ENCODE measurements around the gene CTSE.
A peak's percentile ranks its signal among the peaks of the same experiment; 100 is the strongest.

Gene CTSE

GRCh38 chr1:206067486-206068227 lies 44.0 kb upstream of the CTSE start:
- no peak for TF ChIP-seq FOXM1 (IDR thresholded peaks at IDR 0.05; ENCODE audit: borderline replicate concordance, low read depth)
- TF ChIP-seq, protein P1, sequence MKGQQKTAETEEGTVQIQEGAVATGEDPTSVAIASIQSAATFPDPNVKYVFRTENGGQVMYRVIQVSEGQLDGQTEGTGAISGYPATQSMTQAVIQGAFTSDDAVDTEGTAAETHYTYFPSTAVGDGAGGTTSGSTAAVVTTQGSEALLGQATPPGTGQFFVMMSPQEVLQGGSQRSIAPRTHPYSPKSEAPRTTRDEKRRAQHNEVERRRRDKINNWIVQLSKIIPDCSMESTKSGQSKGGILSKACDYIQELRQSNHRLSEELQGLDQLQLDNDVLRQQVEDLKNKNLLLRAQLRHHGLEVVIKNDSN (IDR thresholded peaks at IDR 0.05) = peak; percentile 55; the same call in 1 of the 2 replicates

- TF ChIP-seq, protein P1 (IDR thresholded peaks at IDR 0.05) = no peak
- no peak for TF ChIP-seq YY1 (IDR thresholded peaks at IDR 0.05; ENCODE audit: low read depth)
- no peak for TF ChIP-seq FOXM1 (IDR thresholded peaks at IDR 0.05; ENCODE audit: borderline replicate concordance, low read depth)
- TF ChIP-seq ZBTB7A (IDR thresholded peaks at IDR 0.05; ENCODE audit: low read depth) = no peak
- no peak for TF ChIP-seq REST (IDR thresholded peaks at IDR 0.05; ENCODE audit: low read depth)
- no peak for TF ChIP-seq TAF1 (IDR thresholded peaks at IDR 0.05; ENCODE audit: low read depth)
- TF ChIP-seq, protein P2, sequence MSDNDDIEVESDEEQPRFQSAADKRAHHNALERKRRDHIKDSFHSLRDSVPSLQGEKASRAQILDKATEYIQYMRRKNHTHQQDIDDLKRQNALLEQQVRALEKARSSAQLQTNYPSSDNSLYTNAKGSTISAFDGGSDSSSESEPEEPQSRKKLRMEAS (IDR thresholded peaks at IDR 0.05) = no peak
- no peak for TF ChIP-seq TCF12 (IDR thresholded peaks at IDR 0.05; ENCODE audit: low read depth)
These were observed 42.9 kb upstream of the CTSE start for GRCh38 chr1:206066479-206067171.

DNA sequence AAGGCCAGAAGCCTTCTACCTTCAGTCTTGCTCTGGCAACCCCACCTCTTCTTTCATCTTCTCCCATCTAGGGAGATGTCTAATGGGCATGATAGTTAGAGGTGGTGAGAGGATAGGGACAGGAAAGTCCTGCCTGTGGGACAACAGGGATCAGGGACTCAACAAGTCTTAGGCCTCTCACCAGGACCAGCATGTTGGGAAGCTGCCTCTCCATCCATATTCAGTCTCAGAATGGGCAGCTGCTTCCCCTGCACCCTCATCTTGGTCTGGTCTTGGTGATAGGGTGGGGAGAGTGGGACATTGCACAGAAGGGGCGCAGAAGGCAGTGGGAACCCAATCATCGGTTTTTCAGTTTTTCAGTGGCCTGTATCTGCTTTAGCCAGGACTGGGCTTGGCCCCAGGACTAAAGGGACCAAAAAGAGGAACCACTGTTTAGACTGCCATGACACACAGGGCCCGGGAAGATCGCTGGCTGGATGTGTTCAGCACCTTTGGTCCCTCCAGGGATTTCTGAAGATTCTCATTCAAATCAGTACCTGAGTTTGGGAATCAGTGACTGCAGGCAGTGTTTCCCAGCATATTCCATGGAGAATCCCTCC lies 42.0 kb upstream of the CTSE start:
- TF ChIP-seq EP300 (IDR thresholded peaks at IDR 0.05; ENCODE audit: borderline replicate concordance) (no peak), REST (IDR thresholded peaks at IDR 0.05; ENCODE audit: low read depth) (no peak), EGR1 (IDR thresholded peaks at IDR 0.05) (no peak), ZBTB7A (IDR thresholded peaks at IDR 0.05; ENCODE audit: low read depth) (no peak)
- TF ChIP-seq, protein P1 (IDR thresholded peaks at IDR 0.05) = no peak

GRCh38 chr1:206062464-206062863 lies 38.8 kb upstream of the CTSE start:
- 0 out of 2 replicates have a peak, but pooled peaks have one; percentile 25 for TF ChIP-seq EGR1 (IDR thresholded peaks at IDR 0.05)
- TF ChIP-seq ZBTB7A (IDR thresholded peaks at IDR 0.05; ENCODE audit: low read depth) = 0 out of 2 replicates have a peak, but pooled peaks have one; percentile 44
- TF ChIP-seq REST (IDR thresholded peaks at IDR 0.05; ENCODE audit: low read depth) = no peak
- peak; percentile 70 for TF ChIP-seq NFIC (IDR thresholded peaks at IDR 0.05)
- peak; percentile 60 for TF ChIP-seq TEAD4 (IDR thresholded peaks at IDR 0.05)
- TF ChIP-seq TAF1 (IDR thresholded peaks at IDR 0.05; ENCODE audit: low read depth) = no peak
- peak; percentile 86 for TF ChIP-seq FOXM1 (IDR thresholded peaks at IDR 0.05; ENCODE audit: borderline replicate concordance, low read depth)
- peak; percentile 30; the same call in 1 of the 2 replicates for TF ChIP-seq YY1 (IDR thresholded peaks at IDR 0.05; ENCODE audit: low read depth)
- TF ChIP-seq, protein P1 (IDR thresholded peaks at IDR 0.05) = peak; percentile 79
- no peak for TF ChIP-seq RAD21 (IDR thresholded peaks at IDR 0.05; ENCODE audit: low read depth)
- TF ChIP-seq EP300 (IDR thresholded peaks at IDR 0.05; ENCODE audit: borderline replicate concordance) = peak; percentile 91
- TF ChIP-seq, protein P2 (IDR thresholded peaks at IDR 0.05) = peak; percentile 98
- TF ChIP-seq CREB1 (IDR thresholded peaks at IDR 0.05; ENCODE audit: low read depth) = no peak
- peak; percentile 15; the same call in 1 of the 2 replicates for TF ChIP-seq CEBPB (IDR thresholded peaks at IDR 0.05)
- TF ChIP-seq TCF12 (IDR thresholded peaks at IDR 0.05; ENCODE audit: low read depth) = peak; percentile 94

All from Ishikawa (cell line).